ENCODE results near the gene IL20RB. TPM values are rescaled to one million over a fixed set of nuclear protein-coding genes. Genes with fewer than 3 reads are reported as not detected.

The IL20RB gene
- total and polyA plus RNA-seq, 2 donors from 2014 or later, result 0.79 TPM; not detected in 1

- no peak for DNase-seq
- Histone ChIP-seq H3K27me3 (ENCODE audit: control insufficient read depth, insufficient read depth, low read length) (no peaks in the 10 kb centered on the region), H3K9ac (ENCODE audit: low read length in 3 of 3) (no peak overlapping the region), H3K36me3 (ENCODE audit: control insufficient read depth in 2 of 3, insufficient read depth in 3 of 3, low read length in 3 of 3) (no peaks in the 10 kb centered on the region), H3K27ac (ENCODE audit: low read depth in 2 of 2, low read length in 2 of 2) (no peak overlapping the region), H3K9me3 (ENCODE audit: control insufficient read depth in 2 of 3, insufficient read depth in 1 of 3, low read length in 3 of 3) (no peaks in the 10 kb centered on the region), H3K4me1 (ENCODE audit: control insufficient read depth in 2 of 3, insufficient read depth in 2 of 3, low read depth in 1 of 3, low read length in 3 of 3) (no peaks in the 10 kb centered on the region), H3K4me3 (ENCODE audit: low read length in 3 of 3) (no peak overlapping the region)
- TF ChIP-seq CTCF (IDR thresholded peaks at IDR 0.05; ENCODE audit: borderline replicate concordance, extremely low read depth, insufficient read depth), result no peak
- intact Hi-C loops (cut with DNase I), result no loop called here
- FAIRE-seq, result no peak
Measured at GRCh38 chr3:137008131-137008530, 50.3 kb downstream of the IL20RB start.

- no peak overlapping the region for H3K4me3 ChIP-seq (ENCODE audit: low read length in 3 of 3)
- H3K9me3 ChIP-seq (ENCODE audit: control insufficient read depth in 2 of 3, insufficient read depth in 1 of 3, low read length in 3 of 3), result no peaks in the 10 kb centered on the region
- H3K27me3 ChIP-seq (ENCODE audit: control insufficient read depth, insufficient read depth, low read length), result no peaks in the 10 kb centered on the region
- no peaks in the 10 kb centered on the region for H3K4me1 ChIP-seq (ENCODE audit: control insufficient read depth in 2 of 3, insufficient read depth in 2 of 3, low read depth in 1 of 3, low read length in 3 of 3)
- intact Hi-C loops (cut with DNase I), result no loop called here
- no peak overlapping the region for H3K27ac ChIP-seq (ENCODE audit: low read depth in 2 of 2, low read length in 2 of 2)
- TF ChIP-seq CTCF (IDR thresholded peaks at IDR 0.05; ENCODE audit: borderline replicate concordance, extremely low read depth, insufficient read depth), result no peak
- no peak for FAIRE-seq
- H3K9ac ChIP-seq (ENCODE audit: low read length in 3 of 3), result no peak overlapping the region
- DNase-seq, result no peak
- no peaks in the 10 kb centered on the region for H3K36me3 ChIP-seq (ENCODE audit: control insufficient read depth in 2 of 3, insufficient read depth in 3 of 3, low read length in 3 of 3)
Measured at GRCh38 chr3:137008976-137009375, 51.2 kb downstream of the IL20RB start.

GRCh38 chr3:137010137-137010536, 52.4 kb downstream of the IL20RB start:
- Histone ChIP-seq H3K9me3 (ENCODE audit: control insufficient read depth in 2 of 3, insufficient read depth in 1 of 3, low read length in 3 of 3) (no peaks in the 10 kb centered on the region), H3K36me3 (ENCODE audit: control insufficient read depth in 2 of 3, insufficient read depth in 3 of 3, low read length in 3 of 3) (no peaks in the 10 kb centered on the region)
- intact Hi-C loops (cut with DNase I), result loop anchor here (10.0 kb wide), 1 partner anchor 255 kb away; the partner anchor contains the start of gene STAG1

More at GRCh38 chr3:137010137-137010536, 52.4 kb downstream of the IL20RB start:
- no peak overlapping the region for H3K4me3 ChIP-seq (ENCODE audit: low read length in 3 of 3)
- H3K27ac ChIP-seq (ENCODE audit: low read depth in 2 of 2, low read length in 2 of 2), result no peak overlapping the region
- no peak for FAIRE-seq
- no peak overlapping the region for H3K9ac ChIP-seq (ENCODE audit: low read length in 3 of 3)
- DNase-seq, result no peak
- peaks cover 0 to 4% (median 2%) of the 10 kb centered on the region in 3 donors for H3K4me1 ChIP-seq (ENCODE audit: control insufficient read depth in 2 of 3, insufficient read depth in 2 of 3, low read depth in 1 of 3, low read length in 3 of 3)
- TF ChIP-seq CTCF (IDR thresholded peaks at IDR 0.05; ENCODE audit: borderline replicate concordance, extremely low read depth, insufficient read depth), result no peak
- no peaks in the 10 kb centered on the region for H3K27me3 ChIP-seq (ENCODE audit: control insufficient read depth, insufficient read depth, low read length)
